IPS-NIHi7 (cell line): Measurements from ENCODE around the gene PARM1.

Experiments used
- DNase-seq: peaks from one replicate; pipeline ENCODE4 v3.0.0; 2012; ENCODE audit warnings: mixed read lengths; ENCODE audit errors: extremely low spot score

PARM1 gene

DNA sequence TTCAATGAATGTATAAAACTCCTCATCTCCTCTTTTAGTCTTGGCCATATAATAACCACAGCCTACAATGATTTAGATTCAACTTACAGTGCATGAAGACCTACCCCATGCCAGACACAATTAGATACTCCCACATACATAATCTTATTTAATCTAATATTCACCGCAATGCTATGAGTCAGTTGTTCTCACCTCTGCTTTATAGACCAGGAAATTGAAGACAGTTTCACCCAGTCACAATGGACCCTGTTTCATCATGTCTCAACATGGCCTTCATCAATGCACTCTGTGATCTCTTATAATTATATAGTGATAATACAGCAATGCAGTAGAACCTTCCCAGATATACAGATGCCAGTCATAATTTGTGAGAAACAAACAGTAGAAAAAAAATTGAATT, 148.6 kb downstream of the PARM1 start:
- DNase-seq, result no peak

- DNase-seq, result no peak
Observed at GRCh38 chr4:75087416-75087815, 154.5 kb downstream of the PARM1 start.

GRCh38 chr4:75087865-75088264, 154.9 kb downstream of the PARM1 start:
- DNase-seq, result no peak

DNA sequence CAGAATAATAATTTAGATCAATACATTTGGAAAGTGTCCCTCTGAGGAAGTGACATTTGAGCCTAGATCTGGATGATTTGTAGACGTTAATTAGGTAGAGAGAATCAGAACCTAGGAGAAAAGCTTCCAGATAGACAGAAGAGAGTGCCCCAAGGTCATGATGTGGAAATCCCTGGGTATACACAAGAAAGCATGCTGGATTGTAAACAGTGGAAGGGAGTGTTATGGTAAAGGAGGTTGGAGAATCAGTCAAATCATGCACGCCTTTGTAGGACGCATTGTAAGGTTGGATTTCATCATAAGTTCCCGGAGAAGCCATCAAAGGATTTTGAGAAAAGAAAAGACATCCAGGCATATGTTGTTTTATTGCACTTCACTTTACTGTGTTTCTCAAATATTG, 156.3 kb downstream of the PARM1 start:
- no peak for DNase-seq

DNA sequence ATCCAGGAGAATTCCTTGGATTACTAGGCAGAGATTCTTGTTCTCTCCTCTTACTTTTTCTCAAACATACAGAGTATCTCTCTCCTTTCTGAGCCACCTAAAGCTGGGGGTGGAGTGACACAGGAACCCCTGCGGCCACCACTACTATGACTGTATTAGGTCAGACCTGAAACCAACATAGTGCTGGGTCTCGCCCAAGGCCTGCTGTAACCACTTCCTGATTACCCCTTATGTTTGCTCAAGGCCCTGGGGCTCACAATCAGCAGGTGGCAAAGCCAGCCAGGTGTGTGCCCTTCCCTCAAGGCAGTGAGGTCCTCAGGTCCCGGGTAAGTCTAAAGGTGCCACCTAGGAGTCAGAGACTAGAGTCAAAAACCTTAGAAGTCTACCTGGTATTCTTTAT, 166.4 kb downstream of the PARM1 start:
- DNase-seq, result no peak
